Muscle of arm (tissue), 14 donors: ENCODE measurements around the gene NUDT3. TPM values are rescaled to one million over a fixed set of nuclear protein-coding genes. Genes with fewer than 3 reads are reported as not detected.

ENCODE experiments used
- DNase-seq: peaks from one replicate; pipeline ENCODE4 v3.0.0-alpha.2; 2013
- long read RNA-seq, 11 donors: transcript quantifications; one replicate each; lab custom pipeline, GENCODE V29; 2026
- polyA plus RNA-seq, 12 donors: library from polyadenylated mRNA; unstranded; fragments of 120-200 nt; gene quantifications; one replicate each; pipeline ENCODE4 v1.2.1, GENCODE V29; 2013; ENCODE audit not compliant: insufficient read length in 12 of 12

Gene NUDT3
- polyA plus RNA-seq = 10 to 100 TPM in 11 of 12 donors, not detected in 1; 17.6 to 36.9 (median 27.8) TPM
- long read RNA-seq, donor 1, full-length matches to known transcripts = 17 of 17 reads
- long read RNA-seq, donor 1, partial matches to known transcripts = 0 of 17 reads
- long read RNA-seq, donor 1, other reads (novel, unspliced or antisense) = 0 of 17 reads
- long read RNA-seq, donor 2, full-length matches to known transcripts = 63 of 63 reads
- long read RNA-seq, donor 2, partial matches to known transcripts = 0 of 63 reads
- long read RNA-seq, donor 2, other reads (novel, unspliced or antisense) = 0 of 63 reads
- long read RNA-seq, donor 3, full-length matches to known transcripts = 30 of 30 reads
- long read RNA-seq, donor 3, partial matches to known transcripts = 0 of 30 reads
- long read RNA-seq, donor 3, other reads (novel, unspliced or antisense) = 0 of 30 reads
- long read RNA-seq, donor 4, full-length matches to known transcripts = 18 of 28 reads
- long read RNA-seq, donor 4, partial matches to known transcripts = 10 of 28 reads
- long read RNA-seq, donor 4, other reads (novel, unspliced or antisense) = 0 of 28 reads
- long read RNA-seq, donor 5, full-length matches to known transcripts = 80 of 90 reads
- long read RNA-seq, donor 5, partial matches to known transcripts = 10 of 90 reads
- long read RNA-seq, donor 5, other reads (novel, unspliced or antisense) = 0 of 90 reads
- long read RNA-seq, donor 6, full-length matches to known transcripts = 23 of 23 reads
- long read RNA-seq, donor 6, partial matches to known transcripts = 0 of 23 reads
- long read RNA-seq, donor 6, other reads (novel, unspliced or antisense) = 0 of 23 reads
- long read RNA-seq, donor 7, full-length matches to known transcripts = 19 of 26 reads
- long read RNA-seq, donor 7, partial matches to known transcripts = 7 of 26 reads
- long read RNA-seq, donor 7, other reads (novel, unspliced or antisense) = 0 of 26 reads
- long read RNA-seq, donor 8, full-length matches to known transcripts = 74 of 91 reads
- long read RNA-seq, donor 8, partial matches to known transcripts = 17 of 91 reads
- long read RNA-seq, donor 8, other reads (novel, unspliced or antisense) = 0 of 91 reads
- long read RNA-seq, donor 9, full-length matches to known transcripts = 34 of 41 reads
- long read RNA-seq, donor 9, partial matches to known transcripts = 7 of 41 reads
- long read RNA-seq, donor 9, other reads (novel, unspliced or antisense) = 0 of 41 reads
- long read RNA-seq, donor 10, full-length matches to known transcripts = 53 of 69 reads
- long read RNA-seq, donor 10, partial matches to known transcripts = 16 of 69 reads
- long read RNA-seq, donor 10, other reads (novel, unspliced or antisense) = 0 of 69 reads
- long read RNA-seq, donor 11, full-length matches to known transcripts = 39 of 48 reads
- long read RNA-seq, donor 11, partial matches to known transcripts = 9 of 48 reads
- long read RNA-seq, donor 11, other reads (novel, unspliced or antisense) = 0 of 48 reads

GRCh38 chr6:34392497-34393190, at the start of gene NUDT3:
Gene NUDT3, minus strand, starts transcription at chr6:34392669. Its CDS starts 307 bp downstream, at chr6:34392362.
- peak; percentile 99 for DNase-seq

- DNase-seq = no peak
Measured at GRCh38 chr6:34441526-34441925, 49.1 kb upstream of the NUDT3 start.

DNA sequence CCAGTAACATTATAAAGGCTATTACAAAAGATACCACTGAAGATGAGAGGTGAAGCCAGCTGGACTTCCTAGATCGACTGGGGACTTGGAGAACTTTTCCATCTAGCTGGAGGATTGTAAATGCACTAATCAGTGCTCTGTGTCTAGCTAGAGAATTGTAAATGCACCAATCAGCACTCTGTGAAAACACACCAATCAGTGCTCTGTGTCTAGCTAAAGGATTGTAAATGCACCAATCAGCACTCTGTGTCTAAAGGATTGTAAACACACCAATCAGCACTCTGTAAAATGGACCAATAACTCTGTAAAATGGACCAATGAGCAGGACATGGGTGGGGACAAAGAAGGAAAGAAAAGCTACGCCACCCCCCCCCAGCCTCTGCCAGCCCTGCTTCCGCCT, 47.0 kb upstream of the NUDT3 start:
- DNase-seq = no peak

DNA sequence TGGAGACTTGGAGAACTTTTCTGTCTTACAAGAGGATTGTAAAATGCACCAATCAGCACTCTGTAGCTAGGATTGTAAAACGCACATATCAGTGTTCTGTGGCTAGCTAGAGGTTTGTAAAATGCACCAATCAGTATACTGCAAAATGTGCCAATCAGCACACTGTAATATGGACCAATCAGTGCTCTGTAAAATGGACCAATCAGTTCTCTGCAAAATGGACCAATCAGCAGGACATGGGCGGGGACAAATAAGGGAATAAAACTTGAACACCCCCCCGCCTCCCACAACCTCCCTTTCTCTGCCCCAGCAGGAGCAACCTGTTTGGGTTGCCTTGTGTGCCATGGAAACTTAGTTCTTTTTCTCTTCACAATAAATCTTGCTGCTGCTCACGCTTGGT, 46.2 kb upstream of the NUDT3 start:
- DNase-seq = no peak

GRCh38 chr6:34437644-34437970, 45.1 kb upstream of the NUDT3 start:
- no peak for DNase-seq

DNA sequence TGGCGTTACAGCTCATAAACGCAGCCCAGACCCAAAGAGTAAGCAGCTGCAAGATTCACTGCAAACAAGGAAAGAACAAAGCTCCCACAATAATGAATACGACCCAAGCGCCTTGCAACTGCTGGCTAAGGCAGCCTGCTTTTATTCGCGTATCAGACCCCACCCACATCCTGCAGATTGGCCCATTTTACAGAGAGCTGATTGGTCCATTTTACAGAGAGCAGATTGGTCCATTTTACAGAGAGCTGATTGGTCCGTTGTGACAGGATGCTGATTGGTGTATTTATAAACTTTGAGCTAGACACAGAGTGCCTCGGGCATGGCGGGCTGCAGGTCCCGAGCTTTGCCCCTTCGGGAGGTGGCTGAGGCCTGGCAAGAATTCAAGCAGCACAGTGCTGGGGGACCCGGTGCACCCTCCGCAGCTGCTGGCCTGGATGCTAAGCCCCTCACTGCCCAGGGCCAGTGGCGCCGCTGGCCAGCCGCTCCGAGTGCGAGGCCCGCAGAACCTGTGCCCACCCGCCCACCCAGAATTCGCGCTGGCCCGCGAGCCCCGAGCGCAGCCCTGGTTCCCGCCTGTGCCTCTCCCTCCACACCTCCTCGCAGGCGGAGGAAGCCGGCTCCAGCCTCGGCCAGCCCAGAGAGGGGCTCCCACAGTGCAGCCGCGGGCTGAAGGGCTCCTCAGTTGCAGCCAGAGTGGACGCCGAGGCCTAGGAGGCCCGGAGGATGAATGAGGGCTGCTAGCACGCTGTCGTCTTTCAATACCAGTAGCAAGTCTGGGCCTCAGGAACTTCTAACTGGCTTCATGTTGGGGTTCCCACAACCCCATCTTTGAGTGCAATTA, 44.6 kb upstream of the NUDT3 start:
- DNase-seq = no peak

DNA sequence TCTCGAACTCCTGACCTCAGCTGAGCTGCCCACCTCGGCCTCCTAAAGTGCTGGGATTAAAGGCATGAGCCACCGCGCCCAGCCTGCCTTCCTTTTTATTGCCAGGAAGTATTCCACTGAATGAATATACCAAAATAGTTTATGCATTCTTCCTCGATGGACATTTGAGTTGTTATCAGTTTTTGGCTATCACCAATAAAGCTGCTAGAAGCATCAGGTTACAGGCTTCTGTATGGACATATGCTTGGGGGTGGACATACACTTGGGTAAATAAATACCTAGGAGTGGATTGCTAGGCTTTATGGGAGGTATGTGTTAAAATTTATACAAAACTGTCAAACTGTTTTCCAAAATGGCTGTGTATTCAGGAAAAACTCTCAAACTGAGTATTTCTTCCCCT, 43.4 kb upstream of the NUDT3 start:
- DNase-seq = no peak

DNA sequence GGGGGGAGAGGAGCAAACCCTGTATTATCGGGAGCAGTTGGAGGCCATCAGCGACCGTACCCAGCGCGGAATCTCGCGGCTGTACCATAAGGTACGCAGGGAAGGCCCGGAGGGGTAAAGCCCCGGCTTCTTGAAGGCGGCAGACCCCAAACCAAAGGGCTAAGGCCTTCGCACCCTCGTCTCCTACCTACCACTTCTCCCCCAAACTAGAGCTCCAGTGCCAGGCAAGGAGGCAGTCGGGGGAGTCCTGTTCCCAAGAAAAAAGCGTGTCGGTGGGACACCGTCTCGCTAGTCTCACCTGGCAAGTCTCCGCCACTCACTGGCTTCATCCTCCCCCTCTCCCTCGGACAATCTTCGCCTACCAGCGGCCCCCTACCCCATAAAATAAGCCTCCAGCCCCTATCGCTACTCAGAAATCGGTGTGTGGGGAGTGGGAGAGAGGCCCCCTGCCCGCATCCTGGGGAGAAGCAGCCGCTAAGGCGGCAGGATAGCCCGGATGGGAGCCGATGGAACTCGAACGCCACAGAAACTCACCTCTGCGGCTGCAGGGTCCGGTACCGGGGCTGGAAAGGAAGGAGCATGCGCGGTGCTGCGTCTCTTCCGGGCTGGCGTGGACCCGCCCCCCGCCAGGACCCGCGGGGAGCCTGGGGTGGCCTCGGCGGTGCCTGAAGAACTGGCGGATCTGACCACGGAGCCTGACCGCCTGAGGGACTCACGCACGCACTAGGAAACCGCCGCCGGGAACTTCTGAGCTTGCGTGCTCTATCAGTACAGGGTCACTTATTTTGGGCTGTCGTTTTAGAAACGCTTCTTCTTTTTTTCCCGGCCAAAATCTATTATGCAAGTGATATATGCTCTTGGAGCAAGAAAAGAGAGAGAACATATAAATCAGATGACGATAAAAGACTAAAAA, 33.3 kb upstream of the NUDT3 start, which contains the start of gene RPS10:
Gene RPS10 (minus strand): TSS at position 572 of the 913 bp plus-strand sequence. CDS start 848 bp downstream, outside the sequence.
- peak; percentile 96 for DNase-seq

GRCh38 chr6:34425132-34425497, 32.6 kb upstream of the NUDT3 start:
- no peak for DNase-seq

- DNase-seq = no peak
Measured at GRCh38 chr6:34424200-34425131, 32.0 kb upstream of the NUDT3 start.

- DNase-seq = no peak
Measured at GRCh38 chr6:34423254-34423653, 30.8 kb upstream of the NUDT3 start.

- no peak for DNase-seq
Measured at GRCh38 chr6:34418367-34418766, 25.9 kb upstream of the NUDT3 start.

DNA sequence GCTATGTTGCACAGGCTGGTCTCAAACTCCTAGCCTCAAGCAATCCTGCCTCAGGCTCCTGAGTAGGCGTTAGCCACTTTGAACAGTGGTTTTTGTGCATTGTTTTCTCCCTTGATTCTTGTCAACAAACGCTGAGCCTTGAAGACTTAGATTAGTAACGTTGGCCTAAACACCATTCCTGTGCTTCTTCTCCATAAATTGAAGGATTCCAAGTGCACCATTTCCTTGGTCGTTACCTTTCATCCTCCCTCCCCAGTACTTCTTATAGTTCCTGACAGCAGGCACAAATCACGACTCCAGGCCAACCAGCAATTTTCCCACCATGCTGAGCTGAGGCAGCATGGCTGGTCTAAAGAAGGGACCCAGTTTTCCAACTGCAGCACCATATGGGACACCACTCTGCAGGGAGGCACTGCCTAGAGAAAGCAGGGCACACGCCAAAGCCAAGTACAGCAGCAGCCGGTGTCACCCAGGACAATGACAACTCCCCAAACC, 24.5 kb upstream of the NUDT3 start:
- DNase-seq = no peak

GRCh38 chr6:34414999-34415858, 22.8 kb upstream of the NUDT3 start:
- DNase-seq = peak; percentile 70

GRCh38 chr6:34412643-34413214, 20.3 kb upstream of the NUDT3 start:
- DNase-seq = no peak

- DNase-seq = no peak
Measured at GRCh38 chr6:34412016-34412415, 19.5 kb upstream of the NUDT3 start.
